IMR-90 (cell line): ENCODE data around the gene NCBP2L. TPM values are rescaled to one million over a fixed set of nuclear protein-coding genes. Genes with fewer than 3 reads are reported as not detected.

Source experiments
- ATAC-seq: fragments of 200-7000 bp; cut with Tn5 transposase; 2 replicates; pipeline ENCODE4 v1.9.1; 2020; ENCODE audit warnings: low read depth, mild to moderate bottlenecking, moderate library complexity
- BruUV-seq: library from RNA; stranded (reverse); fragments of 400-500 nt; replicated peaks from 2 replicates; lab custom pipeline; 2021; lab: Mats Ljungman, UMichigan
- CTCF ChIA-PET: fragments of 300-600 bp; formaldehyde crosslinking; extraction: SDS; loops from one replicate; lab custom pipeline; 2021; ENCODE audit warnings: antibody characterized with exemption; lab: Yijun Ruan, JAX
- POLR2A ChIA-PET: fragments of 300-600 bp; sonication (Branson Sonifier 250); formaldehyde crosslinking; loops from one replicate; lab custom pipeline; 2022; ENCODE audit warnings: antibody characterized with exemption; ENCODE audit not compliant: unreplicated experiment; lab: Charles Lee
- DNase-seq: peaks from one replicate; pipeline ENCODE4 v3.0.0; 2013
- H2AFZ ChIP-seq: replicated peaks from 2 replicates; pipeline ENCODE3; 2013; ENCODE audit warnings: low read length, mild to moderate bottlenecking; ENCODE audit not compliant: poor library complexity
- H2AK5ac ChIP-seq: 2 replicates; pipeline ENCODE4 v1.6.1; 2013; ENCODE audit warnings: low read depth, low read length, inconsistent platforms
- H2AK9ac ChIP-seq: replicated peaks from 2 replicates; pipeline ENCODE3; 2013; ENCODE audit warnings: mild to moderate bottlenecking, low read depth, low read length, moderate library complexity; ENCODE audit not compliant: poor library complexity
- H2BK120ac ChIP-seq: 2 replicates; pipeline ENCODE4 v1.6.1; 2013; ENCODE audit warnings: low read depth, low read length, inconsistent platforms
- H2BK15ac ChIP-seq: 3 replicates; pipeline ENCODE4 v1.6.1; 2013; ENCODE audit warnings: low read depth, low read length, inconsistent platforms
- H2BK20ac ChIP-seq: 2 replicates; pipeline ENCODE4 v1.6.1; 2013; ENCODE audit warnings: low read depth, mild to moderate bottlenecking, inconsistent platforms, low read length, moderate library complexity
- H2BK5ac ChIP-seq: 2 replicates; pipeline ENCODE4 v1.6.1; 2013; ENCODE audit warnings: mild to moderate bottlenecking, low read depth, low read length, inconsistent platforms; ENCODE audit not compliant: poor library complexity, severe bottlenecking
- H3K14ac ChIP-seq: replicated peaks from 2 replicates; pipeline ENCODE4 v1.6.1; 2013; ENCODE audit warnings: low read depth, low read length, inconsistent platforms
- H3K18ac ChIP-seq: 2 replicates; pipeline ENCODE4 v1.6.1; 2013; ENCODE audit warnings: low read depth, low read length, control low read depth
- H3K23ac ChIP-seq: 2 replicates; pipeline ENCODE4 v1.6.1; 2013; ENCODE audit warnings: low read depth, low read length, inconsistent platforms
- H3K27ac ChIP-seq: 2 replicates; pipeline ENCODE4 v1.5.1; 2013; ENCODE audit warnings: mild to moderate bottlenecking, control low read depth, low read length; ENCODE audit not compliant: insufficient read depth
- H3K27me3 ChIP-seq: 2 replicates; pipeline ENCODE4 v1.6.1; 2013; ENCODE audit warnings: low read length; ENCODE audit not compliant: control insufficient read depth, insufficient read depth
- H3K36me3 ChIP-seq: 2 replicates; pipeline ENCODE4 v1.6.1; 2013; ENCODE audit warnings: low read length, mixed read lengths; ENCODE audit not compliant: control insufficient read depth, insufficient read depth
- H3K4ac ChIP-seq: 2 replicates; pipeline ENCODE4 v1.6.1; 2013; ENCODE audit warnings: low read depth, low read length, inconsistent platforms
- H3K4me1 ChIP-seq: 2 replicates; pipeline ENCODE4 v1.6.1; 2013; ENCODE audit warnings: low read length, mixed read lengths; ENCODE audit not compliant: control insufficient read depth, insufficient read depth
- H3K4me2 ChIP-seq: 2 replicates; pipeline ENCODE4 v1.6.1; 2013; ENCODE audit warnings: low read depth, mild to moderate bottlenecking, control low read depth, low read length, moderate library complexity
- H3K4me3 ChIP-seq: 2 replicates; pipeline ENCODE4 v1.5.1; 2013; ENCODE audit warnings: low read depth, mild to moderate bottlenecking, control low read depth, low read length, moderate library complexity; ENCODE audit not compliant: insufficient read depth
- H3K56ac ChIP-seq: 2 replicates; pipeline ENCODE4 v1.6.1; 2013; ENCODE audit warnings: low read length, inconsistent platforms; ENCODE audit not compliant: insufficient read depth; ENCODE audit errors: extremely low read depth
- H3K79me1 ChIP-seq, 2 experiments: 2 replicates each; pipeline ENCODE4 v1.6.1; 2013; ENCODE audit warnings: low read length in 2 of 2, inconsistent platforms in 1 of 2, low read depth in 1 of 2
- H3K9ac ChIP-seq: 2 replicates; pipeline ENCODE4 v1.6.1; 2013; ENCODE audit warnings: low read depth, low read length, control low read depth
- H3K9me1 ChIP-seq: 2 replicates; pipeline ENCODE4 v1.6.1; 2013; ENCODE audit warnings: low read length, inconsistent platforms; ENCODE audit not compliant: insufficient read depth
- H3K9me3 ChIP-seq: 2 replicates; pipeline ENCODE4 v1.6.1; 2013; ENCODE audit warnings: low read length; ENCODE audit not compliant: control insufficient read depth, insufficient read depth
- H4K20me1 ChIP-seq: 2 replicates; pipeline ENCODE4 v1.6.1; 2013; ENCODE audit warnings: low read length, inconsistent platforms; ENCODE audit not compliant: insufficient read depth
- H4K5ac ChIP-seq: 2 replicates; pipeline ENCODE4 v1.6.1; 2013; ENCODE audit warnings: mild to moderate bottlenecking, low read depth, low read length, control low read depth
- H4K8ac ChIP-seq, 2 experiments: 2 replicates each; pipeline ENCODE4 v1.6.1; 2013; ENCODE audit warnings: low read depth in 2 of 2, low read length in 2 of 2, control low read depth in 1 of 2, inconsistent platforms in 1 of 2
- H4K91ac ChIP-seq: 2 replicates; pipeline ENCODE4 v1.6.1; 2013; ENCODE audit warnings: low read depth, low read length, inconsistent platforms; ENCODE audit not compliant: insufficient read depth
- BHLHE40 ChIP-seq: fragments of 150-350 bp; IDR thresholded peaks from 2 replicates; pipeline ENCODE4 v1.6.1; 2016; ENCODE audit warnings: mild to moderate bottlenecking, low read depth, low read length
- CEBPB ChIP-seq: IDR thresholded peaks from 2 replicates; pipeline ENCODE4 v1.6.1; 2012; ENCODE audit warnings: low read depth, low read length, improper control_type of control experiment
- CHD1 ChIP-seq: IDR thresholded peaks from 2 replicates; pipeline ENCODE4 v1.6.1; 2012; ENCODE audit warnings: low read depth, low read length, improper control_type of control experiment
- FOS ChIP-seq: fragments of 150-350 bp; IDR thresholded peaks from 2 replicates; pipeline ENCODE4 v1.6.1; 2016; ENCODE audit warnings: low read depth, low read length
- MAFK ChIP-seq: IDR thresholded peaks from 2 replicates; pipeline ENCODE4 v1.6.1; 2012; ENCODE audit warnings: low read depth, low read length, improper control_type of control experiment
- MAZ ChIP-seq: IDR thresholded peaks from 2 replicates; pipeline ENCODE4 v1.6.1; 2012; ENCODE audit warnings: low read depth, mild to moderate bottlenecking, low read length, improper control_type of control experiment, moderate library complexity, borderline replicate concordance
- MXI1 ChIP-seq: IDR thresholded peaks from 2 replicates; pipeline ENCODE4 v1.6.1; 2012; ENCODE audit warnings: low read depth, mild to moderate bottlenecking, low read length, moderate library complexity, borderline replicate concordance
- NFE2L2 ChIP-seq: fragments of 150-350 bp; IDR thresholded peaks from 2 replicates; pipeline ENCODE4 v1.6.1; 2016; ENCODE audit warnings: low read depth, mild to moderate bottlenecking, low read length
- POLR2A ChIP-seq: IDR thresholded peaks from 2 replicates; pipeline ENCODE4 v1.6.1; 2012; ENCODE audit warnings: mild to moderate bottlenecking, low read depth, low read length
- RAD21 ChIP-seq: IDR thresholded peaks from 2 replicates; pipeline ENCODE4 v1.6.1; 2012; ENCODE audit warnings: low read length, improper control_type of control experiment
- RCOR1 ChIP-seq: IDR thresholded peaks from 2 replicates; pipeline ENCODE4 v1.6.1; 2012; ENCODE audit warnings: mild to moderate bottlenecking, low read length, improper control_type of control experiment; ENCODE audit not compliant: insufficient replicate concordance
- RFX5 ChIP-seq: IDR thresholded peaks from 2 replicates; pipeline ENCODE4 v1.8.0; 2012; ENCODE audit warnings: low read depth, mild to moderate bottlenecking, low read length, moderate library complexity
- SMC3 ChIP-seq: fragments of 150-350 bp; IDR thresholded peaks from 2 replicates; pipeline ENCODE4 v1.6.1; 2016; ENCODE audit warnings: low read depth, mild to moderate bottlenecking, antibody characterized with exemption, low read length, moderate library complexity
- dilution Hi-C: fragments of 300-500 bp; cut with HindIII; formaldehyde crosslinking; loops from one replicate; pipeline ENCODE4 v1.14.3; 2018; ENCODE audit warnings: low sequenced_read_pairs; ENCODE audit not compliant: unreplicated experiment
- in situ Hi-C: fragments of 300-500 bp; cut with MboI; formaldehyde crosslinking; loops from 3 replicates; pipeline ENCODE4 v1.14.3; 2019; ENCODE audit warnings: low sequenced_read_pairs, inconsistent platforms, mixed read lengths
- intact Hi-C: fragments of 100-400 bp; cut with micrococcal nuclease; formaldehyde crosslinking; loops from 2 replicates; pipeline ENCODE4 v1.10.0; 2022
- polyA plus RNA-seq, 3 experiments: library from polyadenylated mRNA; depleted of rRNA; stranded (reverse); fragments of >200 nt; gene quantifications; 2 replicates each; pipeline ENCODE4 v1.2.3, GENCODE V29; 2012; ENCODE audit warnings: low replicate concordance in 1 of 3
- total RNA-seq: library from RNA; depleted of rRNA; stranded (reverse); fragments of >200 nt; gene quantifications from 2 replicates; pipeline ENCODE4 v1.2.3, GENCODE V29; 2012
- TF ChIP-seq, protein P1 (sequence below): fragments of 150-350 bp; IDR thresholded peaks from 2 replicates; pipeline ENCODE4 v1.6.1; 2016; ENCODE audit warnings: low read depth, mild to moderate bottlenecking, low read length, moderate library complexity, borderline replicate concordance

The NCBP2L gene
- total and polyA plus RNA-seq, 2 of the 4 experiments (the other 2 are of a cell fraction): not detected

DNA sequence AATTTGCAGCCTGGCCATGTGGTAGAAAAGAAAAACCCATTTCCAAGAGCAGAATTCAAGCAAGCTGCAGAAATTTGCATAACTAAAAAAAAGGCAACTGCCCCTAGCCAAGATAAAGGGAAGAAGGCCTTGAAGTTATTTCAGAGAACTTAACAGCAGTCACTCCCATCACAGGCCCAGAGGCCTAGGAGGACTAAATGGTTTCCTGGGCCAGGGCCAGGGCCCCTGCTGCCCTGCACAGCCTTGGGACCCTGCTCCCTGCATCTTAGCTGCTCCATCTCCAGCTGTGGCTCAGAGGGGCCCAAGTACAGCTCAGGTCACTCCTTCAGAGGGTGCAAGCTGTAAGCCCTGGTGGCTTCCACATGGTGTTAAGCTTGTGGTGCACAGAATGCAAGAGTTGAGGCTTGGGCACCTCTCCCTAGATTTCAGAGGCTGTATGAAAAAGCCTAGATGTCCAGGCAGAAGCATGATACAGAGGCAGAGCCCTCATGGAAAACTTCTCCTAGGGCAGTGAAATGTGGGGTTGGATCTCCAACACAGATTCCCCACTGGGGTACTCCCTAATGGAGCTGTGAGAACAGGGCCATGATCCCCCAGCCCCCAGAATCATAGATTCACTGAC, 41.5 kb downstream of the NCBP2L start:
- ATAC-seq (no peak), DNase-seq (no peak)
- no peak overlapping the region for H4K91ac ChIP-seq
- no peak overlapping the region for H3K4me2 ChIP-seq
- in situ Hi-C loops: no loop called here
- no peak overlapping the region for H2BK15ac ChIP-seq
- H4K5ac ChIP-seq: no peak overlapping the region
- no peak overlapping the region for H2AK5ac ChIP-seq
- no peaks in the 10 kb centered on the region for H4K20me1 ChIP-seq
- no TSS peak for BruUV-seq
- CTCF ChIA-PET: no interaction called here
- H3K4ac ChIP-seq: no peak overlapping the region
- peaks cover 10% of the 10 kb centered on the region for H3K9me3 ChIP-seq
- H3K9me1 ChIP-seq: no peaks in the 10 kb centered on the region
- no peak overlapping the region for H4K8ac ChIP-seq
- H3K79me1 ChIP-seq: no peaks in the 10 kb centered on the region
- H3K4me1 ChIP-seq: no peaks in the 10 kb centered on the region
- H3K14ac ChIP-seq: no peak overlapping the region
- H3K18ac ChIP-seq: no peak overlapping the region
- no peak overlapping the region for H3K23ac ChIP-seq
- H3K27me3 ChIP-seq: peaks cover 2% of the 10 kb centered on the region
- no peak overlapping the region for H3K4me3 ChIP-seq
- no peak overlapping the region for H3K56ac ChIP-seq
- H2BK120ac ChIP-seq: no peak overlapping the region
- H2BK20ac ChIP-seq: no peak overlapping the region
- no peak overlapping the region for H3K27ac ChIP-seq
- H2AK9ac ChIP-seq: no peak overlapping the region
- POLR2A ChIA-PET: no interaction called here
- intact Hi-C loops: no loop called here
- no peaks in the 10 kb centered on the region for H3K36me3 ChIP-seq
- no peak for TF ChIP-seq CHD1
- TF ChIP-seq RCOR1: no peak
- no peak for TF ChIP-seq POLR2A
- TF ChIP-seq BHLHE40: no peak
- no peak for TF ChIP-seq FOS
- no peak for TF ChIP-seq MAFK
- TF ChIP-seq CEBPB: no peak
- no peak for TF ChIP-seq RAD21
- TF ChIP-seq MXI1: no peak
- TF ChIP-seq NFE2L2: no peak
- no peak for TF ChIP-seq MAZ
- no peak for TF ChIP-seq SMC3
- TF ChIP-seq, protein P1, sequence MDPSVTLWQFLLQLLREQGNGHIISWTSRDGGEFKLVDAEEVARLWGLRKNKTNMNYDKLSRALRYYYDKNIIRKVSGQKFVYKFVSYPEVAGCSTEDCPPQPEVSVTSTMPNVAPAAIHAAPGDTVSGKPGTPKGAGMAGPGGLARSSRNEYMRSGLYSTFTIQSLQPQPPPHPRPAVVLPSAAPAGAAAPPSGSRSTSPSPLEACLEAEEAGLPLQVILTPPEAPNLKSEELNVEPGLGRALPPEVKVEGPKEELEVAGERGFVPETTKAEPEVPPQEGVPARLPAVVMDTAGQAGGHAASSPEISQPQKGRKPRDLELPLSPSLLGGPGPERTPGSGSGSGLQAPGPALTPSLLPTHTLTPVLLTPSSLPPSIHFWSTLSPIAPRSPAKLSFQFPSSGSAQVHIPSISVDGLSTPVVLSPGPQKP: no peak
- TF ChIP-seq RFX5: no peak
- dilution Hi-C loops: no loop called here
- no peak overlapping the region for H2AFZ ChIP-seq
- no peak overlapping the region for H2BK5ac ChIP-seq
- H3K9ac ChIP-seq: no peak overlapping the region
